Thyroid gland (tissue), 4 donors: ENCODE data around the gene C1orf167.

Experiments used
- POLR2A ChIP-seq, 2 donors: fragments of 450-650 bp; IDR thresholded peaks; one replicate each; pipeline ENCODE4 v1.6.1; 2017; ENCODE audit warnings: antibody characterized with exemption in 2 of 2, mild to moderate bottlenecking in 2 of 2, moderate library complexity in 1 of 2
- TF ChIP-seq, protein P1 (sequence below), 6 experiments: fragments of 200-600 bp in 3 of 6; fragments of 450-650 bp in 3 of 6; sonication (generic) in 3 of 6; IDR thresholded peaks; one replicate each; pipeline ENCODE4 v1.5.1; 2016 to 2019; ENCODE audit warnings: antibody characterized with exemption in 6 of 6, mild to moderate bottlenecking in 2 of 6, inconsistent platforms in 1 of 6, moderate library complexity in 1 of 6

DNA sequence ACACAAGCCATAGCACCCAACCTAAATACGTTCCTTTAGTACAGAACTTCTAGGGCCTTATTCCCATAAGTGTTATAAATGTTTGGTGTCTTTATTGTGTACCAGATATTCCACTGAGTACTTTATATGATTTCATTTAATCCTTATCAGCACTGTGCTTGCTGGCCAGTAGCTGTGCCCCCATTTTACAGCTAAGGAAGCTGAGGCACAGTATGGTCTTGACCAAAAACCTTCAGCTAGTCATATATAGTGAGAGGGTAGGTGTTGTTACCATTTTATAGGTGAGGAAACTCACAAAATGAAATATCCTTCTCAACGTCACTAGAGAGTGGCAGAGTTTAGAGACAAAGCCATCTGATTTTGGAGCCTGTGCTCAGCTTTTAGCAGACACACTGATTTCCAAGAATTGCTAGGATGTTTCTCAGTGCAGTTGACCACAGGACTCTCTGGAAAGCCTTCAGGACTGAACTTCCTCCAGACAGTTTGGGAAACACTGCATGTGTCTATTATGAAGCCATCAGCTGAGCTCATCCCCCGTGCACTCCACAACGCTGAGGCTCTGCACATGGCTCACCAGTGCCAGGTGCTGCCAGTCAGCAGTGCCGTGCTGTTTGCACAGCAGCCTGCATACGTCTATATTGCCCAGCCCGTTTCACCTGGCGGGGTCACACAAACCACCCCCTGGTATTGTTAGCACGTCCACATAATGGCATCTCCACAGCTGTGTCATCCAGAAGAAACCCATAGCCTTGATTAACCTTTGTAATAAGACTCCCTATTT, 70.1 kb downstream of the C1orf167 start:
- no peak for TF ChIP-seq POLR2A (IDR thresholded peaks at IDR 0.05)
- TF ChIP-seq, protein P1, sequence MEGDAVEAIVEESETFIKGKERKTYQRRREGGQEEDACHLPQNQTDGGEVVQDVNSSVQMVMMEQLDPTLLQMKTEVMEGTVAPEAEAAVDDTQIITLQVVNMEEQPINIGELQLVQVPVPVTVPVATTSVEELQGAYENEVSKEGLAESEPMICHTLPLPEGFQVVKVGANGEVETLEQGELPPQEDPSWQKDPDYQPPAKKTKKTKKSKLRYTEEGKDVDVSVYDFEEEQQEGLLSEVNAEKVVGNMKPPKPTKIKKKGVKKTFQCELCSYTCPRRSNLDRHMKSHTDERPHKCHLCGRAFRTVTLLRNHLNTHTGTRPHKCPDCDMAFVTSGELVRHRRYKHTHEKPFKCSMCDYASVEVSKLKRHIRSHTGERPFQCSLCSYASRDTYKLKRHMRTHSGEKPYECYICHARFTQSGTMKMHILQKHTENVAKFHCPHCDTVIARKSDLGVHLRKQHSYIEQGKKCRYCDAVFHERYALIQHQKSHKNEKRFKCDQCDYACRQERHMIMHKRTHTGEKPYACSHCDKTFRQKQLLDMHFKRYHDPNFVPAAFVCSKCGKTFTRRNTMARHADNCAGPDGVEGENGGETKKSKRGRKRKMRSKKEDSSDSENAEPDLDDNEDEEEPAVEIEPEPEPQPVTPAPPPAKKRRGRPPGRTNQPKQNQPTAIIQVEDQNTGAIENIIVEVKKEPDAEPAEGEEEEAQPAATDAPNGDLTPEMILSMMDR (IDR thresholded peaks at IDR 0.05) = no peak
